Forelimb muscle (tissue), 1 donor: ENCODE data around the gene LRP2. TPM values are rescaled to one million over a fixed set of nuclear protein-coding genes. Genes with fewer than 3 reads are reported as not detected.

Source experiments
- DNase-seq: peaks from one replicate; pipeline ENCODE4 v3.0.0-alpha.2; 2013; ENCODE audit warnings: low read depth
- polyA plus RNA-seq: library from polyadenylated mRNA; unstranded; fragments of 120-200 nt; gene quantifications from one replicate; pipeline ENCODE4 v1.2.1, GENCODE V29; 2013; ENCODE audit not compliant: insufficient read length

The LRP2 gene
- polyA plus RNA-seq, 1 donor, result 0.01 TPM

DNA sequence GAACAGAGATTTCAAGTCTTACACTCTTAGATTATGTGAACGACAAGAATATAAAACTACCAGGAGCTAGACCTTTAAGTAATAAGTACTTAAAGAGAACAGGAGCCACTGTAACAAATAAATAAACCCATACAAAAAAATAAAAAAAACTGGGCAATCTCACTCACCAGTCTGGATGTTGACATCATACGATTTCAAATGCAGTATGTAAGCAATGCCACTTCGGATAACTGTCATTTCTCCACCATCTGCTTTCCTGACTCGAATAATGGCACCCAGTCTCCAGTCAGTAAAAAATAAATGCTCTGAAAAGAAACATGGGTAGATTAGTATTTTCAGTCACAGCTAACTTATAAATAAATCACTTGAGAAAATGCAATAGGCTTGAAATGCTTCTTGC lies 115.1 kb downstream of the LRP2 start:
- DNase-seq, result no peak

DNA sequence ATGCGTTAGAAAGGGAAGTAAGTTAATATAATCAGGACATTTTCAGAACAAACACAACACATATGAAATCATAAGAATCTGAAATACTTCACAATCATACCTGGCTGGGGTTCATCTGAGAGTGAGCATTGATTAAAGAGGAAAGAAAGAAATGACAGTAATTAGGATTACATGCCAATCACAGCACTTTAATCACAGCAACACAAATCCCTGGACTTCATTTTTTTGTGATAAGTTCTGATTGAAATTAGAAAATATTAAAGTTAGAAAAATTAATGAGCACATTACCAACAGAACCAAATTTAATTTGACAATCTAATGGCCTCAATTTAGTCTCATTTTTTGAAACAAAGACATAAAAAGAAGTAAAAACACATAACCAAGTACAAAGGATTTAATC lies 121.9 kb downstream of the LRP2 start:
- no peak for DNase-seq

DNA sequence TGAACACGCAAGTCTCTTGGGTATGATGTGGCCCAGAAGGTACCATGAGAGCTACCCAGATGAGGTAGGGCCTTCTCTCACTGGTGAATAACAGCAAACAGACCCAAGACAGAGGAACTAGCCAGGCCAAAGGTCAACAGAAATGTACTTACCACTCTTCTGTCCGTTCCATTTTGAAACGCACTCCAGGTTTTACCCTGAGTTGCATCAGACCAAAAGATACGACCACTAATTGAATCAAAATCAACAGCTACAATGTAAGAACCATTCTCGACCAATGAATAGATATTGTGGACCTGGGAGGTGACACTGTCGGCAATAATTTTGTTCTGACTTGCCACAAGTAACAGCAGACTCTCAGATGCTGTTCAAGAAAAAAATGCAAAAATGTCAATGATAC lies 124.4 kb downstream of the LRP2 start:
- DNase-seq, result no peak

DNA sequence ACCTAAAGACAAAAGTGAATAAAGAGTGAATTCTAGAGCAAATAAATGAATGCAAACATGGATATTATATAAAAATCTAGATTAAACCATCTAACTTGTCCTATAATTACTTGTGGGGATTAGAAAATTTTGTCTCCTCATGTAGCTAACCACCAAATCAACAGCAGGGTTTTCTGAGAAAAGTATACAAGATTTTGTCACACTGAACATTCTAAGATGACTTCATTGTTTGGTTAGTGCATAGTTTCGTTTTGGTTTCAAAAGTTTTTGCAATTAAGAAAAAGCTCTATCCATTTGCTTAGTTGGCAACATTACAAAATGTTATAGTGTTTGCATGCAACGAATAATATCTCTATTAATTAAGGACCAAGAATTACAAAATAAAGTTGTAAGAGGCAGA lies 125.0 kb downstream of the LRP2 start:
- no peak for DNase-seq

DNA sequence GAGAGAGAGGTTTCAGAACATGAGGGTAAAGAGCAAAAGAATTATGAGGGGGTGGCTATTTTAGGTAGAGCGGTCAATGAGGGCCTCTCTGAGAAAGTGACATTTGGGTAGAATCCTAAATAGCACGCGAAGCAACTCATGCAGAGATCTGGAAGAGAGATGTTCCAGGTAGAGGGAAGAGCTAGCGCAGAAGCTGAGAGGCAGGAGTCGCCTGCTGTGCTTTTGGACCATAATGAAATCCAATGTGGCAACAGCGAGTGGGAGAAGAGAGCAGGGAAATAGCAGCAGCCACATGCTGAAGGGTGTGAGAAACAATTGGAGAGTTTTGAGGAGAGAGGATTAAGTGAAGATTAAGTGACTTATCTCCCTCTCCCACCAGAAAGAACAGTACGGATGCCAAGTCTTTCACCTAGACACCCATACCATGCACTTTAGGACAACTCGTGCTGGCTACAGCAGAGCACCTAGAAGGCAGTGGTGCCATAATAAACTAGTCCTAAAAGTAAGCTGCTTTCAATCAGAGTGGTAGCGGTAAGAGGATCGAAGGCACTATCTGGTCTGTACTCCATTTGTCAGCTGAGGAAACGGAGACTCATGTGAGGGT lies 129.7 kb downstream of the LRP2 start:
- no peak for DNase-seq

DNA sequence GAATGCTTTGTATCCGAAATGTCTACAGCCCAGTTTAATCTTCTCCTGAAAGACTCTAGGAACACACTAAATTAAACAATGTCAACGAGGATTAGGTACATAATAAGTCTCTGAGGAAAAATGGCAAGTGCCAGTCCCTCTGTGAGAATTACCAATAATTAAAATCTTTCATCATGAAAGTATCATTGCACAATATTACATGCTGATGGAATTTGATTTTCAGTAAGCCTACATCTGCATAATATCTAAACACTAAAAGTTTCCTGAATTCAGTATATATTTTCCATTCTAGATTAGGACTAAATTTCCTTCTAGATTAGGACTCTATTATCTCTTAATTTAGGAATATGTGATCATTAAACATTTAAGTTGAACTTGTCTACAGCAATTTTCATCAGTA lies 132.1 kb downstream of the LRP2 start:
- no peak for DNase-seq

DNA sequence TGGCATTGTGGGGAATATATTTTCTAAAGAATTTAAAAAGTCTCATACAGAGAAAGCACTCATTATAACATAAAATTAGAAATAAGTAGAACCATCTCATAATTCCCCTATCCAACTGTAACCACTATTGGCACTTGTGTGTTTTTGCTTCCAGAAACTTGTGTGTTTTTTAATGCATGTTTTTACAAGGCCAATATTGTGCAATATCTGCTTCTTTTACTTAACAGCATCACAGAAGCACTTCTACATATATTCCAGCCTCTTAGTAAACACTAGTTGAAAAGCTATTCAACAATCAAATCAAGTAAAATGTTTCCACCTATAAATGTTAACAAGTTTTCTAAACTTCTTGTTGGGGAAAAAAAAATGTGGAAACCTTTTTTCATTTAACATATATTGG lies 132.7 kb downstream of the LRP2 start:
- no peak for DNase-seq

DNA sequence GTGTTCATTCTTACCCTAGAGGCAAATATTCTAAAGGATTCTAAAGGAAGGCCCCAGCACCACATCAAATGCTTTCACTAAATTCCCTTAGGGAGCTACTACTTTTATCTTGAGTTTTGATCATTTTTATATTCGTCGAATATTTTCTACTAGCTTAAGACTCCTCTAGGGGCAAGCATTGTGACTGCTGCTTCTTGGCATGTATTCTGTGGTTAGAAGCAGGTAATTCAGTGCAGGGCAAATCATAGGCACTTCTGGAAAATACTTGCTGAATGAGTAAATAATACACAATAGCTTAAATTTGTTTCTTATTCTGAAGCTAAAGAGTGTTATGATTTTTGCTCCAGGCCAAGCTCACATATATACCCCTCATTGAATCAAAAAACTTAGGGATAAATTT lies 136.4 kb downstream of the LRP2 start:
- DNase-seq, result no peak

DNA sequence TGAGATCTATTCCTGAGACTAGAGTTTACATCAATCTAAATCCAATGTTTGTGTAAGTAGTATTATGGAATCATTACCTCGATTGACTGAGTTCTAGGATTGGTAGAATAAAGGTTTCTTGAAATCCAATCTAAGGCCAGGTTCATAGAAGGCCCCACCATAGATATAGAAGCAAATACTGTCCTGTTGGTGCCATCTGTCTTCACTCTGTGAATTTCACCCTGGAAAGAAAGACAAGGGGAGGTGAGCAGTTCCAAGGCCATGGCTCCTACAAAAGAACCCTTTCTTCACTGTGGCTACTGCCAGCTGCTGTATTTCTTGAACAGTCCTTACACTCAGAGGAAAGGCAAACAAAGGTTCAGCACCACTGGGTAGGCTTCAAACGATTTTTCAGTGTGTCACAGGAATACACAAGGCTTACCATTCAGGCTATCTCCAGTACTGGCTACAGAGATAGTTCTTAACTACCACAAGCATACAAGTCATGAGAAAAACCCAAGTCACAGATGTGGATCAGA lies 137.0 kb downstream of the LRP2 start:
- no peak for DNase-seq

DNA sequence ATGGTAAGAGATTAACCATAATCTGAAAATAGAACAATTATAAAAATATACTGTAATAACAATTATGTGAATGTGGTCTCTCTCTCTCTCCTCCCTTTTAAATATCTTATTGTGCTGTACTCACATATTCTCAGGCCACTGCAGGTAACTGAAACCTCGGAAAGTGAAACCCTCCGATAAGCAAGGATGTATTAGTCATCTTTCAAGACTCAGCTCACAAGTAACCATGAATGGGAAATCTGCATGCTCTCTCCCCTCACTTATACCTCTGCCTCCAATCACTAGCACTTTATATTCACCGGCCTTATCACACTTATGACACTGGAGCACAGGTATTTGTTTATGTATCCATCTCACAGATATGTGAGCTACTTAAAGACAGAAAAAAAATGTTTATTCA lies 139.7 kb downstream of the LRP2 start:
- no peak for DNase-seq

DNA sequence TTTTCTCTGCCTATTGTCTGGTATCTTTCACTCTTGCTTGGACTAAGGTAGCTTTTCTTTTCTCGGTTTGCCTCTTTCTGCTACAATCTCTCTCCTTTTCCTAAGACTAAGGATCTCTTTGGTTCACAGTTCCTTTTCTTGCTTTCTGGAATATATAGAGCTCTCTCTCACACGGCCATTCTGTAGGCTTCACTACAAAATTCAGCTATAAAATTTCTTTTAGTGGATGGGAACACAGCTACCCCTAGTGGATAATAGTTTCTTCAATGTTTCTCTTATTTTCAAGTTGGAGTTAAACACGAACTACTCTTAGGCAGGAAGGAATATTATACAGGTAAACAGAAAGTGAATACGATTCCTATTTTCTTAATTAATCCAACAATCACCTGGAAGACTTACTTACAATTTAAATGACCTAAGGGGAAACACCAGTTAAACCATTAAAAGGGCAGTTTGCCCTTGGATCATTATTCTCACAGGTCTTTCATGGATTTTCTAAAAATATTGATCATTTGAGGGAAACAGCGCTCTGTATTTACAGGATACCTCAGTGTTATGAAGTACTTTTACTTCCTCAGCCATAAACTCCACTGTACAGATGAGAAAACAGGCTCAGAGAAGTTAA lies 140.5 kb downstream of the LRP2 start:
- DNase-seq, result no peak

DNA sequence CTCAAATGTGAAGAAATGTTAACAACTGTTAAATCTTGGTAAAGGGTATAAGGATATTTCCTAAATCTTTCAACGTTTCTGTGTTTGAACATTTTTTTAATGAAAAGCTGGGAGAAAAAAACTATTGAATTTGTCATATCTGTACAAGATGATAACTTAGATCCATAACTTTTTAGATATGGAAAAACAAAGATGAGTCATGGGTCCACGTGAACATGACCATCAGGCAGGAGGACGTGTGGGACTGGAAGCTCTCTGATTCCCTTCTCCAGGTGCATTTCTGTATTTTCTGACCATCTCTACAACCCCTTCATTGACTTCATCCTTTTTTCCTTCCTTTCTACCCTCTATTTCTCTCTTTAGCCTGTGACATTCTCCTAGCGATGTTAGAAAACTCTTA lies 151.4 kb downstream of the LRP2 start:
- no peak for DNase-seq

DNA sequence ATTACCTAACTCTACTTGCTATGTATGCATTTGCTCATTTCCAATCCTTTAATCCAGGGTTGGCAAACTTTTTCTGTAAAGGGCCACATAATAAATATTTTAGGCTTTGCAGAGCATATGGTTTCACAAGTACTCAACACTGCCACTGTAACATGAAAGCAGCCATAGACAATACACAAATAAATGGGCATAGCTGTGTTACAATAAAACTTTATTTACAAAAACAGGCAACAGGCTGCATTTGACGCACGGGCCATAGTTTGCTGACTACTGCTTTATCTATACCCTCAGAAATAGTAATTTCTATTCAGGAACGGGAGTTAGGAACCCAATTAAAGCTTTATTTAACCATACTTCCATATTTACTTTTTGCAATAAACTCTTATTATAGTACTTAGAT lies 154.3 kb downstream of the LRP2 start:
- DNase-seq, result no peak

DNA sequence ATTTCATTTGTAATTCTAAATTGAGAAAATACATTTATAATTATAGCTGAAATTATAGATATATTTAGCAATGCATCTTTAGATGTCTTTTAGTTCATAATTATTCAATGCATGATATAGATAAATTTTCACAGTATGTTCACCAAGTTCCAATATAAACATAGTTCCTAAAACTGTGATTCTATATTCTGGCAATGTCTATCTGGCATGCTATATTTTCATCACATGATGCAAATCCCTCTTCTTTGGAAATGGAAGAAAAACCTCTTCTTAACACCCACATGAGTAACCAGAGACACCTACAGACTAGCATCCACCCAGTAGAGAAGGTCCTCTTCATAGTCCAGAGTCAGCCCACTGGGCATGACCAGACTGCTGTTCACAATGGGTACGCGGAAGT lies 157.2 kb downstream of the LRP2 start:
- DNase-seq, result no peak

DNA sequence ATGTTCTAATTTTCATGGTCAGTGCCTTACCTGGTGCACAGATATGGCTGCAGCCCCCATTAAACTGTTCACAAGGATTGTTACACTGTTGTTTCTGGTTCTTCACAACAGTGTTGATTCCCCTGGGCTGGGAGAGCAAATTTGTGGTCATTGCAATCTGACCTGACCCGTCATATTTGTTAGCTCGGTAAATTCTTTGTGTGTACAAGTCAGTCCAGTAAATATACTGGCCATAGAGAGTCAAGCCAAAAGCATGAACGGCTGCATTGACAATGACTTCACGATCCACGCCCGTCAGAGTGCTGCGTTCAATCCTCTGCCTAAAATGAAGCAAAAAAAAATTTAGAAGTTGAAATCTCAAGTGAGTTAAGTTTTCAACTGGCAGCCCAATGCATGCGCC lies 158.4 kb downstream of the LRP2 start:
- no peak for DNase-seq

DNA sequence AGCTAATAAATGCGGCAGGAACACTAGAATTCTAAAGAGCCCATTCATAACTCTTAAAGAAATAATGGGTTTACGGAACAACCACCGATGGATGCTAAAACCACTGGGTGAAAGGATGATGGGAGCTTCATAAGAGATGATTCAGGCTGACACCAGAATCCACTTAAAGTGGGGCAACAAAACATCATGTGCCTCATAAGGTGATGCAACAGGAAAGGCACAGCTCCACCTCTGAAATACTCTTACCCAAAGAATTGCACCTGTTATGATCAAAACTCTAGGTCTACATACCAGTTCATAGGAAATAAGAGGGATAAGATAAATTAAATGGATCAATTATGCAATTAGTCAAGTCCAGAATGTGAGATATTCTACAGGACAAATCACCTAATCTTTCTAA lies 161.6 kb downstream of the LRP2 start:
- no peak for DNase-seq

DNA sequence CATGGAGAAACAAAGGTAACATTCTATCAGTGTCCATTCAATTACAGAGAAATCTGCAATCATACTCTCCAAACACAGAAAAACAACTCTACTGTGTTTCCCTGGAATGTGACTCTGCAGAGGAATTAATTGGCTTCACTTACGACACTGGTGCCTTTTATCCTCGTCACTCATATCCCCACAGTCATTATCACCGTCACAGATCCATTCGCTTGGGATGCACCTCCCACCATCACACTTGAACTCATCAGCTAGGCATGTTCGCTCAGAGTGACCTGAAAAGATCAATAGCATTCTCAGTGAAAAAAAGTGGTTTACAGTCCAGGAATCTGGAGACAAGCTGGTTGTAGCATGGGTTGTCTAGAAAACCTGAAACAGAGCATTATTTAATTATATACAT lies 168.7 kb downstream of the LRP2 start:
- DNase-seq, result no peak

DNA sequence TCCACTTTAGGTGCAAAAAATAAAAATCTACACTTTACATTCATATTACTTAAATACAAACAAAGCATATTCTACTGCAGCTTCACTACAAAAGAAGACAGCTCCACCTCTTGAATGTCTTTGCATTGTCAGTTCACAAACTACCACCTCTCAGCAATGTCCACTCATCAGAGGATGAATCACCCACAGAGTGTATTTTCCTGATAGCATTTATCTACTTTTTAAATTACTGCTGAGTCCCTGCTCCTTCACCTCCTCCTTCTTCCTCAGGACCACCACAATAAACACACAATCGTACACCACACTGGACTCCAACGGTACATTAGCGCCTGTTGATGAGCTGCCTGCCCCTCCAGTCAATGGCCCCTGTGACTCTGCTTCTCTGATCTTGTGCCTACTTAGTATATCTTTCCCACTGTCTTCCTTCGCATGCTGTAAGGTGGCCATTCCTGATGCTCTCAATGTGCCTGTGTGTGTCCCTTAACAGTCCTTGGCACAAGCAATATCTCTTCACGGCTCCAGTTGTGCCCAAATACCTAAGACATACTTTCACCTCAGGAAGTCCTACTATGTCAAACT lies 172.0 kb downstream of the LRP2 start:
- DNase-seq, result no peak

DNA sequence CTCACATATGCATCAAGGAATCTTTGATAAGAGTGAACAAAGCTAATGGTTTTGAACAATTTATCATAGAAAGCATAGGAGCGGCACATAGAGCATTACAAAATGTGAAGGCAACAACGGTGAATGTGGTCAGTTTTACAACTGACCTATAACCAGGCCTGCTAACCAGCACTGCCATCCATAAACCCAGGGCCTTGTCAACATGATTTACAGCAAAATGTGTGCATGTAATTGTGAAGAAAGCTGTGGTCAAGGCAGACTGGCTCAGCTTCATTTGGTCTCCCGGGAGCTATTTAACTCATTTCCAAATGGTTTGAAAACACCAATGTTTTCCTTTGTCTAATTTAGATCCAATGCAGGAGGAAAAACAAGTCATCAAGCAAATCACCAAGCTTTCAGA lies 173.2 kb downstream of the LRP2 start:
- DNase-seq, result no peak

DNA sequence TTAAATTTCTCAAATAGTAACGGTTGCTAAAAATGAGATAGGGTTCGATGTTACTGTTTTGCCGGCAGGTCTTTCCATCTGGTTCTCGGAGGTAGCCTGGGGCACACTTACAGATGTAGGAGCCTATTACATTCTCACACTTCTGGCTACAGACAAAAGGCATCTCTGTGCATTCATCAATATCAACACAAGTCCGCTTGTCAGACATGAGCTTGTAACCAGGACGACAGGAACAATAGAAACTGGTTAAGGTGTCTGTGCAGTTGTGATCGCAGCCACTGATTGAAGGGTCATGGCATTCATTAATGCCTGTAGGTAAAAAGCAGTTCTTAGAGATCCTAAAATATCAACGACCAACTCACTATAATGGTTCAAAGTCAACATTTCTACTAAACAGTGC lies 176.6 kb downstream of the LRP2 start:
- DNase-seq, result no peak

DNA sequence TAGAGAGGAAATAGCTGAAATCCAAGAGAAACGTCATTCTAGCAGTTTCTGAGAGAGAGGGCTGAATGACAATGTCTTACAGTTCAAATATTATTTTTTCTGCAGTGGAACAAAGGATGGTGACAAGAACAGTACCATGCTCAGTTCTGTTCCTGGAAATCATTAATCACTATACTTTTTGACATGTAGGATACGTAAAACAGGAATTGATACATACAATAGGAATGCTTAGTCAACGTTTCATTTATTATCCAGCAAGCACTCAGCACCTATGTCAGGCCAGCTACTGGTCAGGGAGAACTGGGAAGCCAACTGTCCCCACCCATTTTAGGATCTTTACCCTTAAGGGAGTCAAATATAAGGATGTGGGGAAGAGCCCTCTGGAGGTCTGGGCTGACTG lies 178.3 kb downstream of the LRP2 start:
- DNase-seq, result no peak

DNA sequence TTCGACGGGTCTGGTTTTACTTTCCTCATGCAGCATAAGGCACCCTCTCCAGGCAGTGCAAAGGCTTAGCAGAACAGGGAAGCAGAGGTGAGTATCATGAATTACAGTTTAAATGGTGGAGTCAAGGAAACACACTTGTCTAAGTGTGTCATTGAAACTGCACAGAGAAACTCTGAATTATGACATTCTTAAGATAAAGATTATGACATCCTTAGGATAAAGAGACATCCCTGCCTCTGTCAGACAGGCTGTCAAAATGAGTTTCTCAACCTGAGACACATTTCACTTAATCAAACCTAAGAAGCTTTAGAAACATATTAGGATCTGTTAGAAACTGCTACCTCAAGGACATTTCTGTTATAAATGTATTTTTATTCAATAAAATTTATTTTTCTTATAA lies 179.8 kb downstream of the LRP2 start:
- DNase-seq, result no peak

DNA sequence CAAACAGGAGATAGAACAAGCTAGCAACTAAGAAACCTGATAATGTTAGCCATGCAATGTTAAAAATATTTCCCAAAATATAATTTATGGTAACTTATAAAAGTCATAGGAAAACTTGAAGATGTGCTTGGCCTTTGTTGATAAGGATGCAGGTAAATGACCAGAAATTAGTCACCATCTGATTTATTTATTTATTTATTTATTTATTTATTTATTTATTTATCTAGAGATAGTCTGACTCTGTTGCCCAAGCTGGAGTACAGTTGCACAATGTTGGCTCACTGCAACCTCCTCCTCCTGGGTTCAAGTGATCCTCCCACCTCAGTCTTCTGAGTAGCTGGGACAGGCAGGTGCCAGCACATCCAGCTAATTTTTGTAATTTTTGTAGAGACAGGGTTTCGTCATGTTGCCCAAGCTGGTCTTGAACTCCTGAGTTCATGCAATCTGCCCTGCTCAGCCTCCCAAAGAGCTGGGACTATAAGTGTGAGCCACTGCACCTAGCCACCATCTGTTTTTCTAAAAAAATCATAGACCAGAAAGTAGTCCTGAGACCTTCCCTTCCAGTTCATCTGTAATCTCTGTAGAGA lies 183.4 kb downstream of the LRP2 start:
- no peak for DNase-seq
